Activated B cell treated with CpG ODN at 0.5 μM for 24 hours (primary cell): ENCODE measurements around the gene CD86. TPM values are rescaled to one million over a fixed set of nuclear protein-coding genes. Genes with fewer than 3 reads are reported as not detected.

Experiments used
- ATAC-seq: fragments of 200-7000 bp; cut with Tn5 transposase; one replicate; pipeline ENCODE4 v1.10.0; 2021; ENCODE audit warnings: low read depth, mild to moderate bottlenecking, moderate library complexity
- CTCF ChIA-PET: fragments of 350-600 bp; sonication (Branson Sonifier 250); formaldehyde crosslinking; loops from one replicate; lab custom pipeline; 2021; ENCODE audit warnings: antibody characterized with exemption; lab: Charles Lee
- POLR2A ChIA-PET: fragments of 350-600 bp; sonication (Branson Sonifier 250); formaldehyde crosslinking; loops from one replicate; lab custom pipeline; 2021; ENCODE audit warnings: antibody characterized with exemption; lab: Charles Lee
- DNase-seq: peaks from one replicate; pipeline ENCODE4 v3.0.0; 2022
- H3K27ac Mint-ChIP-seq: one replicate; pipeline ENCODE4 v1.8.0; 2020; ENCODE audit warnings: mixed read lengths
- H3K27me3 Mint-ChIP-seq: one replicate; pipeline ENCODE4 v1.8.0; 2021; ENCODE audit warnings: mixed read lengths
- H3K36me3 Mint-ChIP-seq: one replicate; pipeline ENCODE4 v1.8.0; 2021; ENCODE audit warnings: low read depth, mixed read lengths
- H3K4me1 Mint-ChIP-seq: one replicate; pipeline ENCODE4 v1.8.0; 2021; ENCODE audit warnings: mixed read lengths
- H3K4me3 Mint-ChIP-seq: one replicate; pipeline ENCODE4 v1.8.0; 2020; ENCODE audit warnings: mild to moderate bottlenecking, mixed read lengths
- H3K9me3 Mint-ChIP-seq: one replicate; pipeline ENCODE4 v1.8.0; 2020; ENCODE audit warnings: mixed read lengths
- CTCF ChIP-seq: fragments of 200-600 bp; IDR thresholded peaks from one replicate; pipeline ENCODE4 v1.8.0; 2022; ENCODE audit warnings: antibody characterized with exemption, mild to moderate bottlenecking
- intact Hi-C: fragments of 100-400 bp; cut with micrococcal nuclease; formaldehyde crosslinking; loops from one replicate; pipeline ENCODE4 v1.15.1; 2024
- total RNA-seq: library from RNA; stranded (reverse); gene quantifications from 2 replicates; pipeline ENCODE4 v1.2.3, GENCODE V29; 2022

The CD86 gene
- total RNA-seq, 1 donor from 2014 or later, result 31.7 TPM

DNA sequence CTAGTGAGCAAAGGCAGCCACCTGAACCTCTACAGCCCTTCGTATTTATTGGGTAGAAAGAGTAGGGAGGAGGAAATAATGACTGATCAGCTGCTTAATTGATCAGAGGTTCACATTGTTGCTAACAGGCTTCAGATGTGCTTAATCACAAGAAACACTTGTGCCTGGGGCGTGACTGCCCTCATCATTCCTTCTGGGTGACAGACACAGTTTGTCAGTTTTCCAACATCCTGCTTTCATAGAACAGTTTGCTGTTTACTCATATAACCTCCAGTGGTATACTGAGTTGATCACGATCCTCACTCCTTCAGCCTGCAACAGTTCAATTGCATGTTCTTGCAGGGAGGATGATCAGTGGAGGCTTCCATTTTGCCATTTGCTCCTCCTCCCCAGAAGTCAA is 114.7 kb downstream of the CD86 start:
- ChIA-PET CTCF (no interaction called here), POLR2A (no interaction called here)
- ATAC-seq (no peak), DNase-seq (no peak)
- Mint-ChIP-seq H3K36me3 (no peaks in the 10 kb centered on the region), H3K27me3 (peaks cover 7% of the 10 kb centered on the region), H3K27ac (no peak overlapping the region), H3K4me3 (no peak overlapping the region), H3K4me1 (no peaks in the 10 kb centered on the region), H3K9me3 (peaks cover 3% of the 10 kb centered on the region)
- no peak for TF ChIP-seq CTCF
- intact Hi-C loops, result no loop called here

Other genes with a start within 250 kb of the CD86 start
- 40.1 and 52.4 TPM in 2 replicates for gene IQCB1, start 220.3 kb upstream of the CD86 start, total RNA-seq
- 43.3 and 47.7 TPM in 2 replicates for gene EAF2, start 220.2 kb upstream of the CD86 start, total RNA-seq
- 8.5 and 16.0 TPM in 2 replicates for gene SLC15A2, start 161.0 kb upstream of the CD86 start, total RNA-seq
- gene ILDR1, start 33.1 kb upstream of the CD86 start, total RNA-seq, result 1.3 and 1.4 TPM in 2 replicates
- gene CASR, start 128.3 kb downstream of the CD86 start, total RNA-seq, result 0.02 TPM in 1 of 2 replicates, not detected in the other